ENCODE results near the gene MTIF3. TPM values are rescaled to one million over a fixed set of nuclear protein-coding genes. Genes with fewer than 3 reads are reported as not detected.
A peak's percentile ranks its signal among the peaks of the same experiment; 100 is the strongest.

Gene MTIF3
- total and polyA plus RNA-seq, 4 donors: 26.9 to 64.7 (median 46.6) TPM

GRCh38 chr13:27388241-27388640 lies 62.1 kb downstream of the MTIF3 start:
- Histone ChIP-seq H3K9me3 (ENCODE audit: control insufficient read depth in 4 of 4, insufficient read depth in 3 of 4, low read length in 3 of 4) (no peaks in the 10 kb centered on the region), H3K4me3 (no peak overlapping the region), H3K9ac (ENCODE audit: insufficient read depth in 1 of 2, low read length in 2 of 2) (no peak overlapping the region), H3K36me3 (ENCODE audit: control insufficient read depth in 4 of 4, insufficient read depth in 4 of 4, low read length in 4 of 4) (no peaks in the 10 kb centered on the region), H3K27me3 (ENCODE audit: control insufficient read depth in 3 of 3, insufficient read depth in 3 of 3, low read length in 2 of 3) (no peaks in the 10 kb centered on the region), H3K4me1 (ENCODE audit: control insufficient read depth in 5 of 5, insufficient read depth in 5 of 5, low read length in 5 of 5) (no peaks in the 10 kb centered on the region), H3K27ac (ENCODE audit: low read depth in 1 of 2, low read length in 1 of 2) (no peak overlapping the region)
- 72 to 83% methylated on average over 2 of the region's 2 CpGs for WGBS, 2 donors
- TF ChIP-seq CTCF (IDR thresholded peaks at IDR 0.05; ENCODE audit: control extremely low read depth, extremely low read depth): no peak
- no peak for ATAC-seq (ENCODE audit: insufficient read depth, low FRiP score)
- DNase-seq: peak in 1 of 3 donors; percentile 45

Small RNAs within 50 kb of the gene (small RNA-seq; reads per million reads assigned to genes)
- gene RNU6-63P (ENCODE audit: low replicate concordance) (not detected), gene RNY1P1 (ENCODE audit: low replicate concordance) (0.13 reads per million)

Other genes starting within 250 kb of the MTIF3 start
- 1,000 to 10,000 TPM in 1 of 2 donors, 100 to 1,000 TPM in 1; 796 to 1,951 TPM for gene RPL21, start 199.0 kb downstream of the MTIF3 start, total RNA-seq
- gene RPL21, start 199.0 kb downstream of the MTIF3 start, polyA plus RNA-seq: 100 to 1,000 TPM; 875 to 954 TPM
- gene RASL11A, start 179.7 kb downstream of the MTIF3 start, total RNA-seq: 10 to 100 TPM; 12.1 to 15.4 TPM
- gene RASL11A, start 179.7 kb downstream of the MTIF3 start, polyA plus RNA-seq: 10 to 100 TPM; 15.1 to 31.5 TPM
- gene GTF3A, start 25.9 kb downstream of the MTIF3 start, total RNA-seq: 10 to 100 TPM; 38.2 to 97.4 TPM
- 100 to 1,000 TPM; 125 to 241 TPM for gene GTF3A, start 25.9 kb downstream of the MTIF3 start, polyA plus RNA-seq
- gene LNX2, start 170.0 kb upstream of the MTIF3 start, total RNA-seq: 10 to 100 TPM; 30.3 to 49.2 TPM
- 10 to 100 TPM; 12.6 to 14.3 TPM for gene LNX2, start 170.0 kb upstream of the MTIF3 start, polyA plus RNA-seq
- gene POLR1D, start 171.3 kb upstream of the MTIF3 start, total RNA-seq: 100 to 1,000 TPM in 1 of 2 donors, 10 to 100 TPM in 1; 99.5 to 109 TPM
- 100 to 1,000 TPM in 1 of 2 donors, 10 to 100 TPM in 1; 93.8 to 132 TPM for gene POLR1D, start 171.3 kb upstream of the MTIF3 start, polyA plus RNA-seq